Inflammatory macrophage treated with lipopolysaccharide for 1 hour (primary cell): ENCODE data around the gene CCDC180.
"Not testable (repeated sequence)": the region's sequence is repeated elsewhere in the genome, so short reads cannot be mapped to it uniquely, and the experiment has no call there.

ENCODE experiments used
- DNase-seq, 2 donors: peaks; one replicate each; pipeline ENCODE4 v3.0.0-alpha.2; 2020 to 2022

CCDC180 gene

DNA sequence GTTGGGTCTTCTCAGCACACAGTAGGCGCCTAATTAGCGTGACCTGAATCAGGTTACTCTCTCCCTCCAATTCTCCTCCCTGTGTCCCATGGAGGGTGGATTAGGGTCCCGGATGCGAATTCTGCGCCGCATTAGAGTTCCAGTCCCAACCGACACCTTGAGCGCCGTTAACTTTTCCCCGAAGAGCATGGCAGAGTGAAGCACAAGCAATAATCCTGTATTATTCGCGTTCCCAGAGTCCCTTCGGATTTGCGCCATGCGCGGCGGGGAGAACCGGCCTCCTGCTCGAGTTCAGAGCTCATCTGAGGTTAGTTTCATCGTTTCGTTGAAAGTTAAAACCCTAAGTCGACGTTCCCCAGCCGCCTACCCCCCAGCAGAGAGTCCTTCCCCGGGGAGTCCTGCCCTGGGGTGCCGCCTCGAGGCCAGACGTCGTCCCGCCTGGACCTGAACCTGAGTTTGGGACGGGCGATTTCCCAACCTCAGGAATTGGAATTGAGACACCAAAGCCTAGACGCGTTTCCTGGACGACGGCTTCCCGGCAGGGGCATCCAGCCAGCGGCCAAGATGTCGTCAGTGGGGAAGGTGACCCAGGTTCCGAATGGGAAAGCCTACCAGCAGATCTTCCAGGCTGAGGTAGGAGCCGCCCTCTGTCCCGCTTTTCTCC, at the start of gene CCDC180:
TSS of gene CCDC180 (plus strand) at position 160 of the 664 bp plus-strand sequence. CDS start at position 565, 405 bp downstream.
- no peak for DNase-seq

DNA sequence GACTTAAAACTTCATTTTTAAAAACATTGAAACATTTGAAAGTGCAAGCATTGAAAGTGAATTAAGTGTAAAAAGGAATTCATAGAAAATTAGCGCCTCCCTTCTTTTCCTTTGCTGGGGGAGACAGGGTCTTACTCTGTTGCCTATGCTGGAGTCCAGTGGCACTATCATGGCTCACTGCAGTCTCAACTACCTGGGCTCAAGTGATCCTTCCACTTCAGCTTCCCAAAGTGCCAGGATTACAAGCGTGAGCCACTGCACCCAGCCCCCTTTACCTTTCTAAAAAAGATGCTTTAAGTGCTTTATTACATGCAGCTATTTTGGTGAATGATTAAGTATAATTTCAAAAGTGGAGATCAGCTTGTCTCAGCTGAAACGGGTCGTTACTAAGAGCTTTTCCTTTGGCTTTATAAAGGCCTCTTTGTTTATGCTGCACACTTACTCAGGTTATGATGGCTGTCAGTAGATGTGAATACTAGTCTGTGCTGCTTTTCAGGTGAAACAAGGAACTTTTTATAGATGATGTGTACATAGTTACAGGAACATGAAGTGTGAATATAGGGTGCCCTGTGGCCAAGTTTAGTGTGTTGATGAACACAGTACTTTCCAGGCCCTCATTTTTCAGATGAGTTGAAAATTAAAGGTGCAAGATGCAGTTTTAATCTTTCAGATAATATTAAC, 47.5 kb upstream of the CCDC180 start:
- DNase-seq = not testable (repeated sequence)

DNA sequence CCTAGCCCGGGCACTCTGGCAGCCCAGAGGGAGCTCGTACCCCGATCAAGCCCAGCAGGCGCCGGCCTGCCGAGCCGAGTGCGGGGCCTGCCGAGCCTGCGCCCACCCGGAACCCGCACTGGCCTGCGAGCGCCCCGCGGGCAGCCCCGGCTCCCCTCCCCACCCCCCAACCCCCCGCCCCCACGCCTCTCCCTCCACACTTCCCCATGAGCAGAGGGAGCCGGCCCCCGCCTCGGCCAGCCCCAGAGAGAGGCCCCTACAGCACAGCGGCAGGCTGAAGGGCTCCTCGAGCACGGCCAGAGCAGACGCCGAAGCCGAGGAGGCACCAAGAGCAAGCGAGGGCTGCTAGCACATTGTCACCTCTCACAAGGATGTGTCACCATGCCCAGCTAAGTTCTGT, 36.2 kb upstream of the CCDC180 start:
- DNase-seq = no peak

DNA sequence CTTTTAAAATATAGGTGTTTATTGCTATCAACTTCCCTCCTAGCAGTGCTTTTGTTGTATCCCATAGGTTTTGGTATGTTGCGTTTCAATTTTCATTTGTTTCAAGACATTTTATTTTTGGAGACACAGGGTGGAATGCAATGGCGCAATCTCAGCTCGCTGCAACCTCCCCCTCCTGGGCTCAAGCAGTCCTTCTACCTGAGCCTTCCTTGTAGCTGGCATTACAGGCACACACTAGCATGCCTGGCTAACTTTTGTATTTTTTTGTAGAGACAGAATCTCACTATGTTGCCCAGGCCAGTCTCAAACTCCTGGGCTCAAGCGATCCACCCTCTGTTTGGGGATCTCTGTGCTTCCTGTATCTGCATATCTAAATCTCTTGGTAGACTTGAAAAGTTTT, 35.4 kb upstream of the CCDC180 start:
- DNase-seq = no peak

DNA sequence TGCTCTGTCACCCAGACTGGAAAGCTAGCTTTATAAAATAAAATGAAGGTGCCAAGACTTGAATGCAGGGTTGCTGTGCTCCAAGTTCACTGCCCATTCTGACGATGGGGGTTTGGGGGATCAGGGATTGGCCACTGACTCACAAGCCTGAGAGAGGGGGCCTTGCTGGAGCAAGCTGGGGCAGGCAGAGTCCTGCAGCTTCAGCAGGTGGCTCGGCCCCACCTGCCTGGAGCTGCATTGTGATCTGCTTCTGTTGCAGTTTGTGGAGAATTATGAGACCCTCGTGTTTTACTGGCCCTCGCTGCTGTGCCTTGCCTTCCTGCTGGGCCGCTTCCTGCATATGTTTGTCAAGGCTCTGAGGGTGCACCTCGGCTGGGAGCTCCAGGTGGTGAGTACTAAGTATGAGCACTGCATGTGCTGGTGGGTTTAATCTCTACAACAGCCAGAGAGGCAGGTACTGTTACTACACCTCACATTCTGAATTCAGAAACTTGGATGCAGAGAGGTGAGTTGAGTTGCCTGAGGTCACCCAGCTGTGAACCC, 31.1 kb upstream of the CCDC180 start:
- no peak for DNase-seq

DNA sequence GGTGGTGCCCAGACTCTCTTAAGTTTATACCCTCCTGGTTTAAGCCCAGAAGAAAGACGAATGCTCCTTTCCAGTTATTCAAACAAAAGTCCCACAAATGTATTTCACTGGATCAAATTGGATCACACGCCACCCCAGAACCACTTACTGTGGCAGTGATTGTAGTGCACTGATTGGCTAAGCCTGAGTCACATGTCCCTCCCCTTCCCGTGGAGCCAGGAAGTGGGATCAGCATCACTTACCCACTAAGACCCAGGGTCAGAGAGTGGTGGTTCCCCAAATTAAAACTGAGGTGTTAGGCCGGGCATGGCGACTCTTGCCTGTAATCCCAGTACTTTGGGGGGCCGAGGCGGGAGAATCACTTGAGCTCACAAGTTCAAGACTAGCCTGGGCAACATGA, 29.5 kb upstream of the CCDC180 start:
- DNase-seq = no peak

DNA sequence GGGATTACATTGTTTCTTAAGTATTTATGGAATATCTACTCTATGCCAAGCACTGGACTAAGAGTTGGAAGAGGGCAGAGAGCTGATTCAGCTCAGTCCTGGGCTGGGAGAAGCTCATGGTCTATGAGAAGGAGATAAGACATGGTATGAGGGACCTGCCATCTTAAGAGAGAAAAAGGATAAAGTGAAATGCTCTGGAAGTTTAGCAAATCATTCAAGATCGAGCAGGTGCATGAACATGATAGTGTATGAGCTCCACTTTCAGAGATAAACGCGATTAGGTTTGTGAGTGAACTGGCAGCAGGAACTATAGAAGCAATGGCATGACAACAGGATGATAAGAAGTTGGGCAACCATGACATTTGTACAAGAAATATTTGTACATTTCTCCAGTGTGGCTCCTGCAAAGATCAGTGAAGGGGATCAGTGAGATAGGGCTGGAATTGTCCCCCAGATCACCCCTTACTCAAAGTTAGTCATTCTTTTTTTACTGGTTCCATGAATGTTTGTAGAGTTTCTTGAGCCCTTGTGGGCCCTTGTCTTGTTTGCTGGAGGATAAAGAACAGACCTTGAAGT, 26.6 kb upstream of the CCDC180 start:
- DNase-seq = no peak

DNA sequence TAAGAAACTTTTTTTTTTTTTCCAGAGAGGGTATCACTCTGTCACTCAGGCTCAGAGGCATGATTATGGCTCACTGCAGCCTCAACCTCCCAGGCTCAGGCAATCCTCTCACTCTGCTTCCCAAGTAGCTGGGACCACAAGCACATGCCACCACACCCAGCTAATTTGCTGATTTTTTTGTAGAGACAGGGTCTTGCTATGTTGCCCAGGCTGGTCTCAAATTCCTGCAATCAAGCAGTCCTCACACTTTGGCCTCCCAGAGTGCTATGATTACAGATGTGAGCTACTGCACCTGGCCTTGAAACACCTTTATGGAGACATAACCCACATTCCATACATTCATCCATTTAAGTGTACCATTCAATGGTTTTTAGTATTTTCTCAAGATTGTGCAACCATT, 23.7 kb upstream of the CCDC180 start:
- DNase-seq = no peak

DNA sequence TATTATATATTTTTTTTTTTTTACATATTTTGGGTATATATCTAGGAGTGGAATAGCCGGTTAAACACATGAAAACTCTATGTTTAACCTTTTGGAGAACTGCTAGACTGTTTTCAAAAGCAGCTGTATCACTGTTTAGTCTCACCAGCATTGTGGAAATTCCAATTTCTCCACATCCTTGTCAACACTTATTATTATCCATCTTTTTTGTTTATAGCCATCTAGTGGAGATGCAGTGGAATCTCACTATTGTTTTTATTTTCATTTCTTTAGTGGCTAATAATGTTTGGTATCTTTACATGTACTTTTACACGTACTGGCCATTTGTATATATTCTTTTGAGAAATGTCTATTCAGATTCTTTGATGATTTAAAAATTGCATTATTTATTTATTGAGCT, 22.7 kb upstream of the CCDC180 start:
- peak; percentile 12 to 14 for DNase-seq

DNA sequence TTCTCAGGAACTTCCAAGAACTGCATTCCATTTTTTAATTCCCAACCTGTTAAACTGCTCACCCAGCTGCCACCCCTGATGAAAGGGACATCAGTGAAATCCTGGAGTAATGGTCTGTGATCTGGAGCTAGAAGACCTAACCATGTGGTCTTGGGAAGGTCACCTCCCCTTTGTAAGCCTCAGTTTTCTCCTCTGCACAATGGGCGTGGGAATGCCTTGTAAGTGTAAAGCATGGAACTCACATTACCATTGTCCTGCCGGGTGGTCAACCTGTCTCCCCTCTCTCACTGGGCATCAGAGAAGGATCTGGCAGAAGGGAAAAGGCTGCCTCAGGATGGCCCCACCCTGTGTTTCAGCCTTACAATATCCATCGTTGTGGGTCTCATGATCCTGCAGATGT, 15.3 kb upstream of the CCDC180 start:
- DNase-seq = no peak

DNA sequence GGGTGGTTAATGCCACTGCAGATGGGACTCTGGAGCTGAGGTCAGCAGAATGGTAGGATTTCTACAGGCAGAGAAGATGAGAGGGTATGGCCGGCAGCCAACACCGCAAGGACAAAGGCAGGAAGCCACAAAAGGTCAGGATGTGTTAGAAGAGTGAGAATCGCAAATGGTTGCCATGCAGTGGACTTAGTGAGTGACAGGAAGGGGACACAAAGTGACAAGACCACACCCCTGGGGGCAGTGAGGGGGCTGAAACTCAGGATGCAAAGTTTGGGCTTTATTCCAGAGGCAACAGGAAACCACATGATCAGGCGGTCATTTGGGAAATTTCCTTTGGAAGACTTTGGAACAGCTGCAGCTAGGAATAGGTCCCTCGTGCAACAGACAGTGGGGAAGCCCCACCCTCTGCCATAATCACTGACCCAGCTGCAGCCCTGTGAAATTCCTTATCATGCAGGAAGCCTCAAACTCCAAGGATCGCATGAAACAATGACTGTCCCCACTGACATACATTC, 14.2 kb upstream of the CCDC180 start:
- no peak for DNase-seq

DNA sequence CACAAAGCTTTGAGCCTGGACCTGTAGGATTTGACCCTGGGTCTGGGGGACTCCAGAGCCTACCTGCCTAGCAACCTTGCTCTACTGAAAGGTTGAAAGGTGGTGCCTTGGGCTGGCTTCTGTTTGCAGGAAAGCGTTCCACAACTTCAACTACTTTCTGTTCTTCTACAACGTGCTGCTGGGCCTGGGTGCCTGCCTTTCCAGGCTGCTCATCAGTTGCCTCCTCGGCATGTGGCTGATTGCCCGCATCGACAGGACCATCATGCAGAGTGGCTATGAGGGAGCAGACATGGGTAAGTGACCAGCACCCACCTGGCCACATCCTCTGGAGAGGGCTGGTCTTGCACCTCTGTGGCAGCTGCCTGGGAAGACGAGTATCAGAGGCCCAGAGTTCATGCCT, 13.6 kb upstream of the CCDC180 start:
- DNase-seq = no peak

DNA sequence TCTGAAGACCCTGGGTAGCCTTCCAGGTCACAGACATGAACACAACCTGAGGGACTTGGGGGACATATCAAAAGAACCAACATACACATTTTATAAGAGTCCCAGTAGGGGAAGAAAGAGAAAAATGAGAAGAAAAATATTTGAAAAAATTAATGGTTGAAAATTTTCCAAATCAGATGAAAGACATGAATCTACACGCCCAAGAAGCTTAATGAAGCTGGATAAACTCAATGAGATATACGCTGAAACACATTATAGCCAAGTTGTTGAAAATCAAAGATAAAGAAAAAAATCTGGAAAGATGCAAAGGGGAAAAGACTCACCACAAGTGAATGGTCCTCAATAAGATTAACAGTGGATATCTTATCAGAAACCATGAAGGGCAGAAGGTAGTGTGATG, 9.6 kb upstream of the CCDC180 start:
- no peak for DNase-seq

DNA sequence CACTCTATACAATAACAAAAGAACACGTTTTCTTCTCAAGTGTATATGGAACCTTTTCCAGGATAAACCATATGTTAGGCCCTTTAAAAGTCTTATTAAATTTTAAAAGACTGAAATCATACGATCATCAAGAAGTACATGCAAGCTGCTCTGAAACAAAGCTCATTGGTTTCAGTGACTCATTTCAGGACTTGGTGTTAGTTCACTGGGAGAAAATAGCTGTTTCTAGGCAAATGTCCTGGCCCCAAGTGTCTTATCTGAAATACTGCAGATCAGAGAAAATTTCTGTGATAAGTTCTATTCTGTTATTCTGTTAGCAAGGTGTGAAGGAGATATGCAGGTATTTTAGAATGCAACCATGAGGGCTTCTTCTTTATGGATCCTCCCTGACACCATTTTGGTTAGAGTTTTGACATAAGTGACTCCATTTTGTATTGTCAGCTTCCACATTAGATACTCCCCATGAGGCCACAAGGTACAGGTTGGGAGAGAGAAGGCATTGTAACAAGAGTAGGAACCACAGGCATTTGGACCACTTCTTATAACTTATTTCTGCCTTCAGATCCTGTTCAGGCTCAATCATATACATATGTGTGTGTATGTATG, 7.5 kb upstream of the CCDC180 start:
- DNase-seq = no peak

DNA sequence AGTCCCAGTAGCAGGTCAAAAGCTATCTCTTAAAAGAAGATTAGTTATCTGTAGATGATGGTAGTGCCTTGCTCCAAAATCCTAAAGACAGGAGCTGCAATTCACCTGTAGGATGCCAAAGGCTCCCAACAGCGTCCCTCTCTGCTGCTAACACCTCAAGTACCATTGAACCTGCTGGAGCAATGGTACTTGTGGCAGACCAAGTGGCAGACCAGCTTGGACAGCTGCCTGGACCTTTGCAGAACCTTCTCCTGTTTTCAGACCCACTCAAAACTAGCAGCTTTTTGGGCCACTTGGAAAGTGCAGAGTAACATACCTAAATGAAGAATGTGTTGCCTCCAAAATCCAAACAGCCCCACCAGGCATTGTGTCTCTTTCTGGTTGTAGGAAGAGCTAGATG, 6.9 kb upstream of the CCDC180 start:
- no peak for DNase-seq

DNA sequence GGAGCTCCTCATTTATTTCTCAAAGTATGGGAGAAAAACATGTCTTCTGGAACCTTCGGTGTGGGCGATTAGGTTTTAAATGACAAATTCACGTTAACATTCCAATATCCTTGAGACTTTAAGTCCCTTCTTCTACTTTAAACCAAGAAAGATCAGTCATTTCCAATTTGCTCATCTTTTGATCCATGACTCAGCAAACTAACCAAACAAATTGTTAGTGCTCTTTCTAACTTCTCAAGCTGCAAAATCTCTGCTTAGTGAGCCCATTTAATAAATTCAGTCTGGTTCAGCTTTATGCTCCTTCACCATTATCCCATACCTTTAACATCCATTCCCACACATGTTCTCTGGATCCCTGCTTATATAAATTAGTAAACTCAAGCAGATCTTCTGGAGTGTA, 5.5 kb upstream of the CCDC180 start:
- DNase-seq = no peak

DNA sequence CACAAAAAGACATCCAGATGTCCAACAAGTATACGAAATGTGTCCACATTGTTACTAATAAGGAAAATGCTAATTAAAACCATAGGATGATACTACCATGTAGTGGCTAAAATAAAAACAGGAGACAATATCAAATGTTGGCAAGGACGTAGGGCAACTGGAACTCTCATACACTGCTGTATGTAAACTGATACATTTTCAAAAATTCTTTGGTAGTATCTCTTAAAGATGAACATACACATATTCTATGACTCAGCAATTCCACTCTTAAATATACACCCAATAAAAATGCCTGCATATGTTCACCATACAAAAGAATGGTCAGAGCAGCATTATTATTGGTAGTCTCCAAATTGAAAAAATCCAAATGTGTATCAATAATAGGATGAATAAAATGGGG, 2.9 kb upstream of the CCDC180 start:
- DNase-seq = no peak

DNA sequence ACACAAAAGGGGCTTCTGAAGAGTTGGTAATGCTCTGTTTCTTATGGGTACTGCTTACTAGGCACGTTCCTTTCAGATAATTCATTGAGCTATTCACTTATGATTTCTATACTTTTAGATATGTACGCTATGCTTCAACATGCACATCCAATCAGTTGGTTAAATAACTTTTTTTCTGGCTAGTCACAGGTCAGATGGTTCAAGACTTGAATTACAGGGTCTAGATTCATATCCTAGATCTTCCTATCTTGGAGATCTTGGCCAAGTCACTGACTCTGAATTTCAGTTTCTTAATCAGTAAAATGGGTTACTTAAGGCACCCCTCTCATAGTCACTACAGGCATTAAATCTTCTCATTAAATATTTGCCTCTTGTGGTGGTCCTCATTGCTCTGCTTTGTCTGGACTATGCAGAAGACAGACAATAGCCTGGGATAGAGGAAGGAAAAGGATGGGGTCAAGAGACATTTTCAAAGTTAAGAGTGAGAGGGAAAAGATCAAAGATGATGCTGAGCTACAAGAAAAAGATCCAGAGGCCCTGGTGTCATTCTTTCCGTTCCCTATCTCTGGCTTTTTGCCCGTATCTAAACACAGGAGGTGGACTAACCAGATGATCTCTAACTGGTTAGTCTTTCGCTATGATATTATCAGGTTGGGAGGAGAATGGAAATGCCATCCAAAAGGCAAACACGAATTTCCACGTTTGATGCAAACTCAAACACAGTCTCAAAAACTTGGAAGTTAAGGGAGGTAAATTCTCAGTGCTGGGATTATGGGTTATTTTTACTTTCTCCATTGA, 1.8 kb upstream of the CCDC180 start:
- DNase-seq = no peak

DNA sequence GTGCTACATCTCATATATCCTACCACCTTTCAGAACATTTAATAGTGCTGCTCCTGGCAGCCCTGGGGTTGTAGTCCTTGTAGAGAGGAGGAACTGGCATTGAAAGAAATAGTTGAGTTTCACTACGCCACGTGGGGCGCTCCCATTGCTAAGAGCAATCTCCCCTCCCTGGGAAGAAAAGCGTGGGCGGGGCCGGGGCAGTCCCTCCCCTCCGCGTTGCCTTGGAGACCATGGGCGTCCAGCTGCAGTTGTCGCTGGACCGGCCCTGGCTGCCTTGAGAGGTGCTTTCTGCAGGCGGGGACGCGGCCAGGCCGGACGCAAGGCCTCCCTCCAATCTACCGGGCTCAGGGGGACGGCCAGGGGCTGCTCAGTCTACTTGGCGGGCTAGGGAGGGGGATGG, 368 bp upstream of the CCDC180 start:
- peak; percentile 44 to 50 for DNase-seq

DNA sequence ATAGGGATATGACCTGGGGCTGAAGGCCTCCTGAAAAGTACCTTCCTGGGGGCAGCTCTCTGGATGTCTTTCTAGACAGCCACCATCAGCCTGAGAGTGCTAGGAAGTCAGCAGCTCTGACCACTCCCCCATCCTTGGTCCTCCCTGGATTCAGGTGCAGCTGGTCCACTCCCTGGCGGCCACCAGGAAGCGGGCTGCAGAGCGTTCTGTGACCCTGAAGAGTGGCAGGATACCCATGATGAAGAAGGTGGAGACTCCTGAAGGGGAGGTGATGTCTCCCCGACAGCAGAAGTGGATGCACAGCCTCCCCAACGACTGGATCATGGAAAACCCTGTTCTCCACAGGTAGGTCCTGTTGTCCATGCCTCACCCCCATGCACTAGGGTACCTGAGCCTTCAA, 1.8 kb downstream of the CCDC180 start:
- DNase-seq = no peak

DNA sequence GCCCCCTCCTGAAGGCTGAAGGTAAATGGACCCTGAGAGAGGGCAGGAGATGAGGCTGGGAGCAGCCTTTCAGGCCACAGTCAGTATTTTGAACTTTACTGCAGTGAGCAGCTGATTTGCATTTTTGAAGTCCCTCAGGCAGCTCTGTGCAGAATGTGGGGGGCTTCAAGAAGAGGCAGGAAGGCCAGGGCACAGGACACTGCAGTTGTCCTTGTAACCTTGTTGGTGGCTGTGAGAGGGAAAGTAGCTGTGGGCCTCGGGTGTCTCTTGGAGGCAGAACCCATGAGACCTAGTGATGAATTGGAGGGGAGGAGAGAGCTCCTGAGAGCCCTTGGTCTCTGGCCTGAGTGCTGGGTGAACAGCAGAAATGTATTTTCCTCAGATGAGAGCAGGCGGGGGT, 2.6 kb downstream of the CCDC180 start:
- no peak for DNase-seq

DNA sequence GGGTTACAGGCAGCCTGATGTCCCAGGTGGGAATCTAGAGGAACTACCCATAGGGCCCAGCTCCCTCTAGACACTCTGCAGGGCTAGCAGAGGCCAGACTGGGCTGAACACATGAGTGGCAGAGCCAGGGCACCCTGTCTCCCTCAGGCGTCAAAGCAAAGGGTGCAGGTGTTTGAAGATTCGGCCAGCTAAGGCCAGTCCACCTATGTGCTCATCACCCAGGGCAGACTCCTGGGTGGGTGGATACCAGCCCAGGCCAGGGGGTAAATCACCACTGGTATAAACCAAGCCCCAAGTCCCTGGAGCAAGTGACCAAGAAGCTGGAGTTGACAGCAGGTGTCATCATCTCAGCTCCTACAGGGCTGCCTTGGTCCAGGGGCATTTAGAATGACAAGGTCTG, 3.4 kb downstream of the CCDC180 start:
- DNase-seq = no peak
